ENCODE results near the gene AGBL3.

AGBL3 gene

DNA sequence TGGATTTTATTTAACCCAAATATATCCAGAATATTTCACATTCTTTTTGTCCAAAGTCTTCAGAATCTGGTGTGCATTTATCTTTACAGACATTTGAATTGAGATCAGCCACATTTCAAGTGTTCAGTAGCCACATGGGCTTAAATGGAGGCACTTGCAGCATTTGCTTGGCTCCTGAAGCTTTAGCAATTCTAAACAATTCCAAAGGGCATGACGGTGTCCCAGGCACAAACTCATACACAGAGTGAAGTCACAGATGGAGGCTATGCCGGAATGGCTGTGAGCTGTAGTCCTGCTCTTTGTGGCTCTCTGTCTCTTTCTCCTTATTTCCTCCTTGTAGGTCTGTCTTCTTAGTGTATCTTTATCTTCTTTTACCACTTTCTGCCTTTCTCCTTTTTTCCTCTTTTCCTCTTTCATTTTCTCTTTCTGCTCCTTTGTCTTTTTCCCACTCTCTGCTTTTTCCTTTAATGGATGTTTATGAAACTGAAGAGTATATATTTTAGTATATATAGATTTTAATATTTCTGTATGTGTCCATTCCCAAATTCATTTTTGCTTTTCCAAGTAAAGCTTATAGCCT is 7.7 kb downstream of the AGBL3 start:
- no peak overlapping the region for H3K4me2 ChIP-seq (ENCODE audit: low read length, poor library complexity, severe bottlenecking)
- peaks cover 2% of the 10 kb centered on the region for H3K79me1 ChIP-seq (replicated peaks; ENCODE audit: low read length, poor library complexity, severe bottlenecking)
- H3K4me1 ChIP-seq (ENCODE audit: control insufficient read depth, insufficient read depth, low read depth, low read length) = peaks cover 4% of the 10 kb centered on the region
- no peak overlapping the region for H3K23ac ChIP-seq (ENCODE audit: low read length in 2 of 2)
- H3K27me3 ChIP-seq (ENCODE audit: control insufficient read depth in 1 of 2, insufficient read depth in 1 of 2, low read length in 2 of 2) = no peaks in the 10 kb centered on the region
- no peak overlapping the region for H3K14ac ChIP-seq (ENCODE audit: low read length in 2 of 2)
- DNase-seq = no peak
- no peak overlapping the region for H2AFZ ChIP-seq (ENCODE audit: low read depth, low read length)
- no peaks in the 10 kb centered on the region for H3K9me3 ChIP-seq (ENCODE audit: control insufficient read depth, low read length)
- no peak overlapping the region for H3K9ac ChIP-seq (ENCODE audit: low read length)
- H4K8ac ChIP-seq (ENCODE audit: low read length) = no peak overlapping the region
- H3K4me3 ChIP-seq (ENCODE audit: insufficient read depth in 1 of 2, low read depth in 1 of 2, low read length in 2 of 2) = no peak overlapping the region
- H3K4ac ChIP-seq (ENCODE audit: low read depth in 1 of 2, low read length in 2 of 2) = no peak overlapping the region
- H2BK5ac ChIP-seq (ENCODE audit: low read depth, low read length, poor library complexity, severe bottlenecking) = no peak overlapping the region
- peaks cover 3 to 33% of the 10 kb centered on the region in 2 experiments for H3K36me3 ChIP-seq (ENCODE audit: control insufficient read depth in 1 of 2, insufficient read depth in 2 of 2, low read depth in 1 of 2, low read length in 2 of 2)
- H2BK15ac ChIP-seq (ENCODE audit: low read depth, poor library complexity, severe bottlenecking) = no peak overlapping the region
- no peak overlapping the region for H2BK120ac ChIP-seq (ENCODE audit: low read depth, low read length)
- H2BK12ac ChIP-seq (ENCODE audit: low read length in 2 of 2) = no peak overlapping the region
- no peak overlapping the region for H4K91ac ChIP-seq (ENCODE audit: low read length)
- H2AK5ac ChIP-seq (ENCODE audit: low read length, severe bottlenecking) = no peak overlapping the region
- H3K27ac ChIP-seq (ENCODE audit: low read length, poor library complexity, severe bottlenecking) = no peak overlapping the region
- 96% methylated on average over 2 of the region's 2 CpGs for WGBS
- H3K18ac ChIP-seq (ENCODE audit: low read depth in 1 of 2, low read length in 2 of 2) = no peak overlapping the region

DNA sequence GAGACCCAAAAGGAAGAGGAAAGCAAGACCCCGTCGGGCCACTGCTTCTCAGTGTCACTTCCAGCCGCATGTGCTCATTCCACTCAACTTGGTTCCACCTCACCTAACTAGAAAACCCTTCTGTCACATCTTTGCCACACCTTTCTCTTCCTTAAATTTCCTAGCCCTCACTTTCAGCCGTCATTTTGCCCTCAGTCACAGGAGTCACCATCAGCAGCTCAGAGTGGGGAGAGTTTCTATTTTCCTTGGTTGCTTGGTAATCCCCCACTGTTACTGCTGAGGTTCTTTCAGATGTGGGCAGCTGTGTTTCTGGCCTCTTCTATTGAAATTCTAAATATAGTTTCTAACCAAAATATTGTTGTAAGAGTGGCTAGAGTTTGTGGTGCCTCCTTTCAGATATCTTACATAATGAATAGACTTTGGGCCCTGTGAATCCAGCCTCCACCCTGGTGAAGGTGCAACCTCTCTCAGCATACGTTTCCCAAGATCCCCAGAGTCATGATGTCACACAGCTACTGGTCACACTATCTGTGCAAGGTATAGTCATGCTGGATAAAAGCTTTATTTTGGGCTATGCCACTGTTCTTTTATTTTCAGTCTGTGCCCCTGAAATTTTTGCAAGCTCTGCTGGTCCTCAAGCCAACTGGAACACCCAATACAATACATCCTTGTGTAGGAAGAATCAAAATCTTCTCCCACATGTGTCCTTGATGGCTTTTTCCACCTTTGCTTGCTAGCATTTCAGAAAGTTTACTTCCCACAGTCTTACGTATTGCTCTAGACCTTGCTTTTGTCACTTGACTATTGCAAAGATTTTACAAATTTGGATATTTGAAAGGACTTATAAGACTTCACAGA is 9.2 kb downstream of the AGBL3 start:
- no peaks in the 10 kb centered on the region for H3K27me3 ChIP-seq (ENCODE audit: control insufficient read depth in 1 of 2, insufficient read depth in 1 of 2, low read length in 2 of 2)
- H2AFZ ChIP-seq (ENCODE audit: low read depth, low read length) = no peak overlapping the region
- no peak overlapping the region for H3K4me2 ChIP-seq (ENCODE audit: low read length, poor library complexity, severe bottlenecking)
- H2AK5ac ChIP-seq (ENCODE audit: low read length, severe bottlenecking) = peak overlapping the region; percentile 91
- peak overlapping the region in 1 of 2 experiments; percentile 38 for H3K18ac ChIP-seq (ENCODE audit: low read depth in 1 of 2, low read length in 2 of 2)
- no peak overlapping the region for H2BK15ac ChIP-seq (ENCODE audit: low read depth, poor library complexity, severe bottlenecking)
- no peak overlapping the region for H3K23ac ChIP-seq (ENCODE audit: low read length in 2 of 2)
- H3K27ac ChIP-seq (ENCODE audit: low read length, poor library complexity, severe bottlenecking) = no peak overlapping the region
- H3K4me1 ChIP-seq (ENCODE audit: control insufficient read depth, insufficient read depth, low read depth, low read length) = peaks cover 4% of the 10 kb centered on the region
- H3K4me3 ChIP-seq (ENCODE audit: insufficient read depth in 1 of 2, low read depth in 1 of 2, low read length in 2 of 2) = no peak overlapping the region
- H3K36me3 ChIP-seq (ENCODE audit: control insufficient read depth in 1 of 2, insufficient read depth in 2 of 2, low read depth in 1 of 2, low read length in 2 of 2) = peaks cover 3 to 22% of the 10 kb centered on the region in 2 experiments
- no peak overlapping the region for H2BK120ac ChIP-seq (ENCODE audit: low read depth, low read length)
- WGBS = 95% methylated on average over 4 of the region's 6 CpGs
- H3K9me3 ChIP-seq (ENCODE audit: control insufficient read depth, low read length) = peaks cover 6% of the 10 kb centered on the region
- H4K91ac ChIP-seq (ENCODE audit: low read length) = no peak overlapping the region
- peak overlapping the region in 1 of 2 experiments; percentile 42 for H2BK12ac ChIP-seq (ENCODE audit: low read length in 2 of 2)
- peak overlapping the region in 1 of 2 experiments; percentile 56 for H3K4ac ChIP-seq (ENCODE audit: low read depth in 1 of 2, low read length in 2 of 2)
- H2BK5ac ChIP-seq (ENCODE audit: low read depth, low read length, poor library complexity, severe bottlenecking) = no peak overlapping the region
- no peak overlapping the region for H3K9ac ChIP-seq (ENCODE audit: low read length)
- no peak overlapping the region for H4K8ac ChIP-seq (ENCODE audit: low read length)
- no peak overlapping the region for H3K14ac ChIP-seq (ENCODE audit: low read length in 2 of 2)
- H3K79me1 ChIP-seq (replicated peaks; ENCODE audit: low read length, poor library complexity, severe bottlenecking) = peaks cover 2% of the 10 kb centered on the region
- peak; percentile 39 for DNase-seq

GRCh38 chr7:134996097-134996550 is 9.8 kb downstream of the AGBL3 start:
- H3K4ac ChIP-seq (ENCODE audit: low read depth in 1 of 2, low read length in 2 of 2) = no peak overlapping the region
- H2BK12ac ChIP-seq (ENCODE audit: low read length in 2 of 2) = no peak overlapping the region
- peak overlapping the region in 1 of 2 experiments; percentile 38 for H3K18ac ChIP-seq (ENCODE audit: low read depth in 1 of 2, low read length in 2 of 2)
- H2AK5ac ChIP-seq (ENCODE audit: low read length, severe bottlenecking) = no peak overlapping the region
- H3K4me2 ChIP-seq (ENCODE audit: low read length, poor library complexity, severe bottlenecking) = no peak overlapping the region
- no peak overlapping the region for H3K14ac ChIP-seq (ENCODE audit: low read length in 2 of 2)
- H4K91ac ChIP-seq (ENCODE audit: low read length) = no peak overlapping the region
- H2BK120ac ChIP-seq (ENCODE audit: low read depth, low read length) = no peak overlapping the region
- DNase-seq = peak; percentile 52
- peaks cover 6% of the 10 kb centered on the region for H3K9me3 ChIP-seq (ENCODE audit: control insufficient read depth, low read length)
- no peak overlapping the region for H2BK5ac ChIP-seq (ENCODE audit: low read depth, low read length, poor library complexity, severe bottlenecking)
- WGBS = 42% methylated on average over 2 of the region's 2 CpGs
- H4K8ac ChIP-seq (ENCODE audit: low read length) = no peak overlapping the region
- H3K27me3 ChIP-seq (ENCODE audit: control insufficient read depth in 1 of 2, insufficient read depth in 1 of 2, low read length in 2 of 2) = no peaks in the 10 kb centered on the region
- H3K4me3 ChIP-seq (ENCODE audit: insufficient read depth in 1 of 2, low read depth in 1 of 2, low read length in 2 of 2) = no peak overlapping the region
- peaks cover 3 to 21% of the 10 kb centered on the region in 2 experiments for H3K36me3 ChIP-seq (ENCODE audit: control insufficient read depth in 1 of 2, insufficient read depth in 2 of 2, low read depth in 1 of 2, low read length in 2 of 2)
- no peak overlapping the region for H2BK15ac ChIP-seq (ENCODE audit: low read depth, poor library complexity, severe bottlenecking)
- no peak overlapping the region for H3K27ac ChIP-seq (ENCODE audit: low read length, poor library complexity, severe bottlenecking)
- no peak overlapping the region for H3K23ac ChIP-seq (ENCODE audit: low read length in 2 of 2)
- no peak overlapping the region for H2AFZ ChIP-seq (ENCODE audit: low read depth, low read length)
- H3K9ac ChIP-seq (ENCODE audit: low read length) = no peak overlapping the region
- peaks cover 4% of the 10 kb centered on the region for H3K4me1 ChIP-seq (ENCODE audit: control insufficient read depth, insufficient read depth, low read depth, low read length)
- H3K79me1 ChIP-seq (replicated peaks; ENCODE audit: low read length, poor library complexity, severe bottlenecking) = peaks cover 2% of the 10 kb centered on the region

DNA sequence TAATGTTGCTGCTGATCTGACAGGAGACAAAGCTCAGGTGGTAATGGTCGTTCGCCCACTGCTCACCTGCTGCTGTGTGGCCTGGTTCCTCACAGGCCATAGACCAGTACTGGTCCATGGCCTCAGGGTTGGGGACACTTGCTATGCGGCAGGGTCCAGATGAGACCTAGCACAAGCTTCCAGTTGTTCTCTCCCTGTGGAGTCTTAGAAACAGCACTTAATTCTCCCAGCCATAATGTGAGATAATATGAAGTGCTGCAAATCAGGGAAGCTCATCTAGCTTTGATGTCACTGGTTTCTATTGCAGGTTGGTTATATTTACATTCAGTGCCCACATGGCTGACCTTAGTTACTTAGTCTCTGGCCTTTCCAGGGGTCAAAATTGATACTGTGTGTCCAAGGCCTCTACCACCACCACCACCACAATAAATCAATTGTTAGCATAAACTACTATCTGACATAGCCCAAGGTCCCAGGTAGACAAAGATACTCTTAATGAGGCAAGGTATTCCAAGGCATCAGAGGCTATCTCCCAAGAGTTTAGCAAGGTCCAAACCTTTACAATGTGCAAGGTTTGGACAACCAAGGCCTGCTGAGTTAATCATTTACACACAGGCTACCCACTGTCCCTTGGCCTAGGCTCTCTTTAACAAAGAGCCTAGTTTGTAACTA is 11.0 kb downstream of the AGBL3 start:
- WGBS = 98% methylated on average over 2 of the region's 3 CpGs
- H3K4me1 ChIP-seq (ENCODE audit: control insufficient read depth, insufficient read depth, low read depth, low read length) = peaks cover 4% of the 10 kb centered on the region

More for the DNA sequence above, 11.0 kb downstream of the AGBL3 start:
- H3K79me1 ChIP-seq (replicated peaks; ENCODE audit: low read length, poor library complexity, severe bottlenecking) = peaks cover 2% of the 10 kb centered on the region
- H3K18ac ChIP-seq (ENCODE audit: low read depth in 1 of 2, low read length in 2 of 2) = peak overlapping the region in 1 of 2 experiments; percentile 55
- H3K27me3 ChIP-seq (ENCODE audit: control insufficient read depth in 1 of 2, insufficient read depth in 1 of 2, low read length in 2 of 2) = no peaks in the 10 kb centered on the region
- H2BK120ac ChIP-seq (ENCODE audit: low read depth, low read length) = no peak overlapping the region
- H4K91ac ChIP-seq (ENCODE audit: low read length) = no peak overlapping the region
- no peak overlapping the region for H2BK15ac ChIP-seq (ENCODE audit: low read depth, poor library complexity, severe bottlenecking)
- DNase-seq = no peak
- no peak overlapping the region for H2AFZ ChIP-seq (ENCODE audit: low read depth, low read length)
- H3K9me3 ChIP-seq (ENCODE audit: control insufficient read depth, low read length) = peaks cover 6% of the 10 kb centered on the region
- H3K23ac ChIP-seq (ENCODE audit: low read length in 2 of 2) = peak overlapping the region in 1 of 2 experiments; percentile 63
- no peak overlapping the region for H2BK5ac ChIP-seq (ENCODE audit: low read depth, low read length, poor library complexity, severe bottlenecking)
- H2AK5ac ChIP-seq (ENCODE audit: low read length, severe bottlenecking) = no peak overlapping the region
- no peak overlapping the region for H3K4me2 ChIP-seq (ENCODE audit: low read length, poor library complexity, severe bottlenecking)
- no peak overlapping the region for H3K9ac ChIP-seq (ENCODE audit: low read length)
- peaks cover 3 to 21% of the 10 kb centered on the region in 2 experiments for H3K36me3 ChIP-seq (ENCODE audit: control insufficient read depth in 1 of 2, insufficient read depth in 2 of 2, low read depth in 1 of 2, low read length in 2 of 2)
- no peak overlapping the region for H3K4me3 ChIP-seq (ENCODE audit: insufficient read depth in 1 of 2, low read depth in 1 of 2, low read length in 2 of 2)
- H2BK12ac ChIP-seq (ENCODE audit: low read length in 2 of 2) = peak overlapping the region in 1 of 2 experiments; percentile 21
- H3K4ac ChIP-seq (ENCODE audit: low read depth in 1 of 2, low read length in 2 of 2) = no peak overlapping the region
- H3K14ac ChIP-seq (ENCODE audit: low read length in 2 of 2) = peak overlapping the region in 1 of 2 experiments; percentile 53
- no peak overlapping the region for H4K8ac ChIP-seq (ENCODE audit: low read length)
- no peak overlapping the region for H3K27ac ChIP-seq (ENCODE audit: low read length, poor library complexity, severe bottlenecking)
